A549 (cell line): ENCODE data around the gene TSPAN18. TPM values are rescaled to one million over a fixed set of nuclear protein-coding genes. Genes with fewer than 3 reads are reported as not detected.

Experiments
- ATAC-seq, 2 experiments: fragments of 200-7000 bp in 1 of 2; fragments of >200 bp in 1 of 2; cut with Nextera tagmentation in 1 of 2; cut with Tn5 transposase in 1 of 2; 3 replicates each; pipeline versions ENCODE4 v1.8.0 to v1.9.1; 2018 to 2020; ENCODE audit warnings: mild to moderate bottlenecking in 1 of 2, moderate library complexity in 1 of 2
- CTCF ChIA-PET: fragments of 300-600 bp; sonication (Branson Sonifier 250); formaldehyde crosslinking; extraction: SDS; loops from one replicate; lab custom pipeline; 2021; ENCODE audit warnings: antibody characterized with exemption, inconsistent platforms; lab: Yijun Ruan, JAX
- POLR2A ChIA-PET: fragments of 350-600 bp; formaldehyde crosslinking; extraction: SDS; loops from one replicate; lab custom pipeline; 2021; ENCODE audit warnings: antibody characterized with exemption, inconsistent platforms; lab: Yijun Ruan, JAX
- DNase-seq, 2 experiments: peaks; one replicate each; pipeline versions ENCODE4 v3.0.0 to v3.0.0-alpha.2; 2011 to 2016; ENCODE audit warnings: low read depth in 1 of 2, low spot score in 1 of 2
- FAIRE-seq: peaks from 2 replicates; lab custom pipeline; 2011; peaks lifted over from hg19 to GRCh38; lab: Jason Lieb, UNC
- H3K27ac ChIP-seq, 2 experiments: fragments of >200 bp; sonication (Bioruptor Twin); formaldehyde crosslinking; 3 replicates each; pipeline ENCODE4 v1.5.1; 2016 to 2017
- H3K4me1 ChIP-seq: fragments of >200 bp; sonication (Bioruptor Twin); formaldehyde crosslinking; 3 replicates; pipeline ENCODE4 v1.6.1; 2016
- H3K4me2 ChIP-seq: fragments of >200 bp; sonication (Bioruptor Twin); formaldehyde crosslinking; 3 replicates; pipeline ENCODE4 v1.6.1; 2016
- H3K4me3 ChIP-seq: fragments of >200 bp; sonication (Bioruptor Twin); formaldehyde crosslinking; 3 replicates; pipeline ENCODE4 v1.5.1; 2016
- H3K9me3 ChIP-seq: fragments of >200 bp; sonication (Bioruptor Twin); formaldehyde crosslinking; 3 replicates; pipeline ENCODE4 v1.6.1; 2016
- BCL3 ChIP-seq: fragments of >200 bp; sonication (Bioruptor Twin); formaldehyde crosslinking; IDR thresholded peaks from 3 replicates; pipeline ENCODE4 v1.6.1; 2016
- CBX8 ChIP-seq: fragments of 200-600 bp; sonication (generic); IDR thresholded peaks from 2 replicates; pipeline ENCODE4 v1.6.1; 2016
- CHD2 ChIP-seq: fragments of 150-350 bp; IDR thresholded peaks from 2 replicates; pipeline ENCODE4 v1.6.1; 2014; ENCODE audit warnings: low read length; ENCODE audit not compliant: partially characterized antibody
- EHF ChIP-seq: fragments of 250-450 bp; sonication (Bioruptor Pico); IDR thresholded peaks from 2 replicates; pipeline ENCODE4 v1.5.0; 2020; ENCODE audit warnings: mild to moderate bottlenecking
- FOXS1 ChIP-seq: fragments of 250-450 bp; sonication (Bioruptor Pico); IDR thresholded peaks from 2 replicates; pipeline ENCODE4 v1.5.0; 2020; ENCODE audit warnings: mild to moderate bottlenecking, moderate library complexity
- HDAC2 ChIP-seq: fragments of 200-600 bp; sonication (generic); IDR thresholded peaks from 2 replicates; pipeline ENCODE4 v1.6.1; 2016
- HMGXB4 ChIP-seq: fragments of 250-450 bp; sonication (Bioruptor Pico); IDR thresholded peaks from 2 replicates; pipeline ENCODE4 v1.5.0; 2021; ENCODE audit warnings: mild to moderate bottlenecking, moderate library complexity, borderline replicate concordance
- JUN ChIP-seq, 2 experiments: fragments of >200 bp; sonication (Bioruptor Twin); formaldehyde crosslinking; IDR thresholded peaks; 2 replicates in 1 of 2; 3 replicates in 1 of 2; pipeline ENCODE4 v1.6.1; 2016 to 2017
- KDM5A ChIP-seq: fragments of 200-600 bp; sonication (generic); IDR thresholded peaks from 2 replicates; pipeline ENCODE4 v1.6.1; 2016; ENCODE audit warnings: antibody characterized with exemption, mild to moderate bottlenecking
- MAFK ChIP-seq: fragments of 450-650 bp; IDR thresholded peaks from 2 replicates; pipeline ENCODE4 v1.6.1; 2014; ENCODE audit not compliant: partially characterized antibody
- MAZ ChIP-seq: fragments of 150-350 bp; IDR thresholded peaks from 2 replicates; pipeline ENCODE4 v1.6.1; 2014; ENCODE audit warnings: antibody characterized with exemption, low read depth, low read length, borderline replicate concordance
- NR3C1 ChIP-seq: fragments of >200 bp; sonication (Bioruptor Twin); formaldehyde crosslinking; IDR thresholded peaks from 3 replicates; pipeline ENCODE4 v1.6.1; 2017
- RARB ChIP-seq: fragments of 250-450 bp; sonication (Bioruptor Pico); IDR thresholded peaks from 2 replicates; pipeline ENCODE4 v1.8.0; 2021; ENCODE audit warnings: mild to moderate bottlenecking, moderate library complexity
- RCOR1 ChIP-seq: fragments of 150-350 bp; IDR thresholded peaks from 2 replicates; pipeline ENCODE4 v1.6.1; 2014; ENCODE audit warnings: antibody characterized with exemption, low read length, low read depth
- REST ChIP-seq: fragments of 200-600 bp; sonication (generic); IDR thresholded peaks from 2 replicates; pipeline ENCODE4 v1.6.1; 2016; ENCODE audit warnings: antibody characterized with exemption, mild to moderate bottlenecking, moderate library complexity
- TFCP2L1 ChIP-seq: fragments of 250-450 bp; sonication (Bioruptor Pico); IDR thresholded peaks from 2 replicates; pipeline ENCODE4 v1.5.0; 2021; ENCODE audit warnings: mild to moderate bottlenecking
- USF2 ChIP-seq: fragments of 450-650 bp; IDR thresholded peaks from 2 replicates; pipeline ENCODE4 v1.6.1; 2014; ENCODE audit warnings: antibody characterized with exemption
- ZC3H11A ChIP-seq: fragments of 450-650 bp; IDR thresholded peaks from 2 replicates; pipeline ENCODE4 v1.6.1; 2014; ENCODE audit warnings: antibody characterized with exemption, mild to moderate bottlenecking
- ZFP36 ChIP-seq: fragments of 450-650 bp; IDR thresholded peaks from 2 replicates; pipeline ENCODE4 v1.6.1; 2014; ENCODE audit warnings: borderline replicate concordance; ENCODE audit not compliant: partially characterized antibody
- WGBS: methylation state at CpG from one replicate; pipeline ENCODE4 v1.1.6; 2017; ENCODE audit errors: missing lambda C conversion rate; 5-methylcytosine and 5-hydroxymethylcytosine counted together
- polyA plus RNA-seq, 4 experiments: library from polyadenylated mRNA; depleted of rRNA in 3 of 4; stranded (reverse); fragments of >200 nt; fragmentation: RNase III in 1 of 4; extraction: RNeasy Plus Mini Kit Qiagen cat#74134 plus additional on column Dnase treatment in 1 of 4; gene quantifications; 2 replicates in 3 of 4; 3 replicates in 1 of 4; pipeline ENCODE4 v1.2.3, GENCODE V29; 2011 to 2017

Gene TSPAN18
- polyA plus RNA-seq, 2 of the 4 experiments (the other 2 are of a cell fraction) = 0.81 to 4.5 TPM

GRCh38 chr11:44680982-44681597, 45.7 kb upstream of the TSPAN18 start (continued):
- TF ChIP-seq USF2 (no peak), HDAC2 (no peak)

GRCh38 chr11:44681698-44682097, 45.1 kb upstream of the TSPAN18 start:
- ChIA-PET CTCF (interaction anchor here (1.1 to 1.2 kb wide), 2 partner anchors 230 to 255 kb away, joined by 3 to 4 read pairs; no protein-coding TSS in a partner anchor), POLR2A (no interaction called here)
- no peak for FAIRE-seq

GRCh38 chr11:44684859-44685281, 41.9 kb upstream of the TSPAN18 start:
- TF ChIP-seq CHD2 (no peak), NR3C1 (no peak), FOXS1 (CRISPR knock-in tag) (no peak), REST (no peak), RCOR1 (no peak), BCL3 (no peak), JUN (IDR thresholded peaks at IDR 0.05) (no peak), ZC3H11A (no peak), USF2 (no peak), RARB (CRISPR knock-in tag) (no peak), TFCP2L1 (CRISPR knock-in tag) (no peak), ZFP36 (no peak), HMGXB4 (CRISPR knock-in tag) (no peak)
- no peak overlapping the region for H3K4me2 ChIP-seq
- ChIA-PET POLR2A (no interaction called here), CTCF (interaction anchor here (0.7 to 1.0 kb wide), 2 partner anchors 70 to 222 kb away, joined by 3 to 5 read pairs; no protein-coding TSS in a partner anchor)
- no peak for FAIRE-seq
- peaks cover 6% of the 10 kb centered on the region; the same call in 2 of the 3 replicates for H3K9me3 ChIP-seq
- no peak overlapping the region for H3K27ac ChIP-seq
- WGBS = 80% methylated on average over 9 of the region's 10 CpGs
- DNase-seq = no peak
- no peak for ATAC-seq
- H3K4me1 ChIP-seq = peaks cover 7% of the 10 kb centered on the region; the same call in 1 of the 3 replicates
- H3K4me3 ChIP-seq = no peak overlapping the region

More at GRCh38 chr11:44681698-44682097, 45.1 kb upstream of the TSPAN18 start:
- no peak overlapping the region for H3K4me3 ChIP-seq
- no peak for DNase-seq
- H3K27ac ChIP-seq = 0 out of 6 replicates have a peak overlapping the region, but pooled peaks of 1 of the 2 experiments have one; percentile 4
- ATAC-seq = peak in 1 of 2 experiments; percentile 64; a peak in 3 of 6 replicates
- no peaks in the 10 kb centered on the region for H3K9me3 ChIP-seq
- 0 out of 3 replicates have a peak overlapping the region, but pooled peaks have one; percentile 13 for H3K4me2 ChIP-seq
- peaks cover 7% of the 10 kb centered on the region; the same call in 1 of the 3 replicates for H3K4me1 ChIP-seq
- WGBS = 16% methylated on average over 2 of the region's 2 CpGs
- TF ChIP-seq MAZ = no peak
- no peak for TF ChIP-seq MAFK
- TF ChIP-seq KDM5A = no peak
- no peak for TF ChIP-seq HMGXB4 (CRISPR knock-in tag)
- no peak for TF ChIP-seq CBX8
- no peak for TF ChIP-seq EHF (CRISPR knock-in tag)
- no peak for TF ChIP-seq JUN (IDR thresholded peaks at IDR 0.05)
- TF ChIP-seq FOXS1 (CRISPR knock-in tag) = no peak
